ENCODE results near the gene PPP2R2B.

PPP2R2B gene

GRCh38 chr5:146878476-146879172, at the start of gene PPP2R2B:
TSS of gene PPP2R2B (minus strand) at chr5:146878757.
- DNase-seq, result no peak

GRCh38 chr5:146924132-146924531, 45.6 kb upstream of the PPP2R2B start:
- no peak for DNase-seq

GRCh38 chr5:146921225-146921624, 42.7 kb upstream of the PPP2R2B start:
- no peak for DNase-seq

- DNase-seq, result no peak
Measured at GRCh38 chr5:146920351-146920881, 41.9 kb upstream of the PPP2R2B start.

GRCh38 chr5:146919304-146919703, 40.7 kb upstream of the PPP2R2B start:
- DNase-seq, result no peak

GRCh38 chr5:146917931-146918330, 39.4 kb upstream of the PPP2R2B start:
- no peak for DNase-seq

- no peak for DNase-seq
Measured at GRCh38 chr5:146912874-146913273, 34.3 kb upstream of the PPP2R2B start.

- no peak for DNase-seq
Measured at GRCh38 chr5:146910239-146910638, 31.7 kb upstream of the PPP2R2B start.

GRCh38 chr5:146909255-146910068, 30.9 kb upstream of the PPP2R2B start:
- DNase-seq, result no peak

GRCh38 chr5:146906803-146907202, 28.2 kb upstream of the PPP2R2B start:
- no peak for DNase-seq

GRCh38 chr5:146904890-146905289, 26.3 kb upstream of the PPP2R2B start:
- DNase-seq, result no peak

- DNase-seq, result no peak
Measured at GRCh38 chr5:146903789-146904188, 25.2 kb upstream of the PPP2R2B start.

- DNase-seq, result no peak
Measured at GRCh38 chr5:146902471-146902870, 23.9 kb upstream of the PPP2R2B start.

- no peak for DNase-seq
Measured at GRCh38 chr5:146897061-146897460, 18.5 kb upstream of the PPP2R2B start.

- no peak for DNase-seq
Measured at GRCh38 chr5:146894753-146895521, 16.4 kb upstream of the PPP2R2B start.

- no peak for DNase-seq
Measured at GRCh38 chr5:146893991-146894390, 15.4 kb upstream of the PPP2R2B start.

- DNase-seq, result no peak
Measured at GRCh38 chr5:146892231-146892630, 13.7 kb upstream of the PPP2R2B start.

- DNase-seq, result no peak
Measured at GRCh38 chr5:146891511-146891910, 13.0 kb upstream of the PPP2R2B start.

GRCh38 chr5:146890731-146891440, 12.3 kb upstream of the PPP2R2B start:
- DNase-seq, result no peak

- DNase-seq, result no peak
Measured at GRCh38 chr5:146890066-146890465, 11.5 kb upstream of the PPP2R2B start.

- no peak for DNase-seq
Measured at GRCh38 chr5:146889169-146889568, 10.6 kb upstream of the PPP2R2B start.

- no peak for DNase-seq
Measured at GRCh38 chr5:146888351-146888978, 9.9 kb upstream of the PPP2R2B start.
